ENCODE measurements around the gene MEF2C. TPM values are rescaled to one million over a fixed set of nuclear protein-coding genes. Genes with fewer than 3 reads are reported as not detected.
A peak's percentile ranks its signal among the peaks of the same experiment; 100 is the strongest.

The MEF2C gene
- total RNA-seq, 1 donor from 2014 or later, result 1.9 TPM

DNA sequence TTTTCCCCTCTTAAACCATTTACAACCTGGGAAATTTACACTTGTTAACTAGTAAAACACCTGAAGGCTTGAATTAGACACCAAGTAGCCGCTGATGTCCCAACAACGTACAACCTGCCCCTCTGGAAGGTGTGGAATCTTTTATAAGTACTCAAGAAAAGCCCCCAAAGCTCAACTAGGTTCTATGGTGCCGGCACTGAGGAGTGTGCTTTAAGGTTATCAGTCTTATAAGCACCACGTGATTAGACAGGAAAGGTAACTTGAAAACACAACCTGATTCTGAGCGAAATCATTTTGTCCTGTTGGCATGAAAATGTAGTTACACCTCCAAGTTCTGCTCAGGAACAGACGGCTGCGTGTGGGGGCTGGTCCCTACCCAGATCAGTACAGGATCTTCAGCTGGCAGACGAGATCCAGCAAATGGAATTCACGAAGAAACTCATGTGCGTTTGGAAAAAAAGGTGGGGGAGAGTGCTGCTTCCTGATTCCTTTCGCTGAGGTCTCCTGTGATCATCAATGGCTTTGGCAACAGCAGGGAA lies 195.5 kb downstream of the MEF2C start:
- TF ChIP-seq, protein P1, sequence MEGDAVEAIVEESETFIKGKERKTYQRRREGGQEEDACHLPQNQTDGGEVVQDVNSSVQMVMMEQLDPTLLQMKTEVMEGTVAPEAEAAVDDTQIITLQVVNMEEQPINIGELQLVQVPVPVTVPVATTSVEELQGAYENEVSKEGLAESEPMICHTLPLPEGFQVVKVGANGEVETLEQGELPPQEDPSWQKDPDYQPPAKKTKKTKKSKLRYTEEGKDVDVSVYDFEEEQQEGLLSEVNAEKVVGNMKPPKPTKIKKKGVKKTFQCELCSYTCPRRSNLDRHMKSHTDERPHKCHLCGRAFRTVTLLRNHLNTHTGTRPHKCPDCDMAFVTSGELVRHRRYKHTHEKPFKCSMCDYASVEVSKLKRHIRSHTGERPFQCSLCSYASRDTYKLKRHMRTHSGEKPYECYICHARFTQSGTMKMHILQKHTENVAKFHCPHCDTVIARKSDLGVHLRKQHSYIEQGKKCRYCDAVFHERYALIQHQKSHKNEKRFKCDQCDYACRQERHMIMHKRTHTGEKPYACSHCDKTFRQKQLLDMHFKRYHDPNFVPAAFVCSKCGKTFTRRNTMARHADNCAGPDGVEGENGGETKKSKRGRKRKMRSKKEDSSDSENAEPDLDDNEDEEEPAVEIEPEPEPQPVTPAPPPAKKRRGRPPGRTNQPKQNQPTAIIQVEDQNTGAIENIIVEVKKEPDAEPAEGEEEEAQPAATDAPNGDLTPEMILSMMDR (IDR thresholded peaks at IDR 0.05; ENCODE audit: unreplicated experiment), result no peak
- Mint-ChIP-seq H3K36me3 (ENCODE audit: insufficient read depth) (no peaks in the 10 kb centered on the region), H3K4me1 (ENCODE audit: low read depth) (peaks cover 8% of the 10 kb centered on the region), H3K27me3 (peaks cover 100% of the 10 kb centered on the region), H3K27ac (no peak overlapping the region), H3K9me3 (ENCODE audit: low read depth) (no peaks in the 10 kb centered on the region), H3K4me3 (ENCODE audit: low read depth) (no peak overlapping the region)
- DNase-seq (ENCODE audit: low spot score, unreplicated experiment), result no peak

DNA sequence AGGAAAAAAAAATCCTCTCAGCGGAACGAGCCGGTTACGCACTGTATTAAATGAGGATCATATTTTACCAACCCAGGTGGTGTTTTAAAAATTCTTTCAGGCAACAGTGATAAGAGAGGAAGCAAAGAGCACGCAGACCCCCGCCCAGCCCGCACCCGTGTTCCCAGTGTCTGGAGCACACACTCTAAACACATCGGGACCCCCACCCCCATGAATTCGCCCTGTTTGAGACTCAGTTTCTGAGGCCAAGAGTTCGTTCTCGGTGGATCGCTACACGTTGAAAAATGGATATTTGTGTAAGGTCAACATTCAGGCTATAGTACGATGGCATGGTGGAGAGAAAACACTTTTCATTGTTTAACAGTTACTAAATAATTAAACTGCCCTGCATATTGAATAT lies 196.3 kb downstream of the MEF2C start:
- Mint-ChIP-seq H3K27me3 (peaks cover 100% of the 10 kb centered on the region), H3K9me3 (ENCODE audit: low read depth) (no peaks in the 10 kb centered on the region), H3K27ac (no peak overlapping the region), H3K4me1 (ENCODE audit: low read depth) (peaks cover 4% of the 10 kb centered on the region), H3K4me3 (ENCODE audit: low read depth) (no peak overlapping the region), H3K36me3 (ENCODE audit: insufficient read depth) (no peaks in the 10 kb centered on the region)
- TF ChIP-seq, protein P1 (IDR thresholded peaks at IDR 0.05; ENCODE audit: unreplicated experiment), result no peak
- DNase-seq (ENCODE audit: low spot score, unreplicated experiment), result no peak

DNA sequence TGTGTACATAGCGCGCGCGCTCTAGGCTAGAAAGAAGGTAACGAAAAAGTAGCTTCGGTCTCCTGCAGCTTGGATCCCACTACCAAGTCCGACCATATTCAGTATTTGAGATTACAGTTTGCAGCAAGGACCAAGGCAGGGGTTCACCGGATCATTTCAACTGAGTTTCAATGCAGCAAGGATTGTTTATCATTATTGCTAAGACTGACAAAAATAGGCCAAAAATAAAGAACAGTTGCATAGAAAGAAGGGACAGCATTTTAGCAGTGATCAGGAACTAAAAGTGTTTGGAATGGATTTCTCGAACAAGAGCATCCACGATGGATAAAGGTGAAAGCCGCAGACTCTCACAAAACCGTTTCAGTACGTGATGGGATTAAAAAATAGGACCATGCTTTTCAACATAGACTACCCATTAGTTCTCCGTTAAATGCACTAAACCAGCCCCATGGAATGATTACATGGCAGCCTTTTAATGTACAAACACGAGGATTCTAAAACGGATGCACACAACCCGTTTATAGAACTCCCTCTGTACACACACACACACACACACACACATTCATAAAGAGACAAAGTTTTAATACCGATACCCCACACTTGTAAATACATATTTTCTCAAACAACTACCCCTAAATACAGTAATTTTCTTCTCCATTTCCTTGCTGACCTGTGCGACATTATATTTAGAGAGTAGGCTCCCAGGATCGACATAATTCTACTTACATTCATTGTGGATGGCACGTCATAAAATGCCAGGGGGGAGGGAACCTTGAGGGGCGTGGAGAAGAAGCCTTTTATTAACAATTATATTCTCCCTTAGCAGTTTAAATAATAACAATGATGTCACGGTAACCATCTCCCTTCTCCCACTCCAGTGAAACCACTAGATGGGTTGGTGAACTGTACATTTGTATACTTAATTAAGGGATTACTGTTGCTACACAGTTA lies 197.1 kb downstream of the MEF2C start:
- Mint-ChIP-seq H3K4me1 (ENCODE audit: low read depth) (peaks cover under 1% of the 10 kb centered on the region), H3K27me3 (peaks cover 100% of the 10 kb centered on the region), H3K9me3 (ENCODE audit: low read depth) (no peaks in the 10 kb centered on the region), H3K36me3 (ENCODE audit: insufficient read depth) (no peaks in the 10 kb centered on the region), H3K27ac (no peak overlapping the region), H3K4me3 (ENCODE audit: low read depth) (no peak overlapping the region)
- TF ChIP-seq, protein P1 (IDR thresholded peaks at IDR 0.05; ENCODE audit: unreplicated experiment), result no peak
- DNase-seq (ENCODE audit: low spot score, unreplicated experiment), result no peak

DNA sequence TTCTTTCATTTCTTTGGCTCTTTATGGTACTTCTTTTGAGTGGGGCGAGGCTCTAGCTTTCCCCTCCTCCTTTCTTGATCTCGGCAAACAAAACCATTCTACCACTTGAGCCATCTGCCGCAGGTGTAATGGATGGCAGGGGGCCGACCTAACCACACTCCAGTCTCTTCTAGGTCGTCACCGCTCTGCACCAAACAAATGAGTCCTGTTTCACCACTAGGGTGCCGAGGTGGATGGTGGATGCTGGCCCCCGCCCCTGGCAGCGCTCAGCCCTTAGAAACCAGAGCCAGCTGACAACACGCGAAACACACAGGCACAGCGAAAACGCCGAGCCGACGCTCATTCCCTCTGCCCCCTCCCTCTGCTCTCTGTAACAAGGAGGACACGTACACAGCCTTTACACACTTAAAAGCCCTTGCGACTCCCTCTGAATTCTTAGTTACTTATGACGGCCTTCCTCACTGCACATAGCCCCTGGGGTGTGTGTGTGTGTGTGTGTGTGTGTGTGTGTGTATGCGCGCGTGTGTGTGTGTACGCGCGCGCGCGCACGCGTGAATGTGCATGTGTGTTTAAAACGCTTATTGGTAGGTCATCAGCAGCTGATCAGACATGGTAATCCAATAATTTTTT lies 199.4 kb downstream of the MEF2C start:
- H3K4me1 Mint-ChIP-seq (ENCODE audit: low read depth), result no peaks in the 10 kb centered on the region
- peak overlapping the region; percentile 46 for H3K27ac Mint-ChIP-seq
- DNase-seq (ENCODE audit: low spot score, unreplicated experiment), result no peak

More for the DNA sequence above, 199.4 kb downstream of the MEF2C start:
- TF ChIP-seq, protein P1 (IDR thresholded peaks at IDR 0.05; ENCODE audit: unreplicated experiment), result peak; percentile 44
- Mint-ChIP-seq H3K36me3 (ENCODE audit: insufficient read depth) (no peaks in the 10 kb centered on the region), H3K27me3 (peaks cover 98% of the 10 kb centered on the region), H3K9me3 (ENCODE audit: low read depth) (no peaks in the 10 kb centered on the region), H3K4me3 (ENCODE audit: low read depth) (no peak overlapping the region)
